Loucy (cell line): ENCODE measurements around the gene XG.

Experiments
- EZH2phosphoT487 ChIP-seq: fragments of 200-600 bp; IDR thresholded peaks from 2 replicates; pipeline ENCODE4 v1.6.1; 2018; ENCODE audit warnings: antibody characterized with exemption, mild to moderate bottlenecking, moderate library complexity, borderline replicate concordance
- TF ChIP-seq, protein P1 (sequence below): fragments of 200-600 bp; sonication (generic); conservative IDR thresholded peaks from 2 replicates; pipeline ENCODE4 v1.5.1; 2014; ENCODE audit warnings: mild to moderate bottlenecking, antibody characterized with exemption, low read length

DNA sequence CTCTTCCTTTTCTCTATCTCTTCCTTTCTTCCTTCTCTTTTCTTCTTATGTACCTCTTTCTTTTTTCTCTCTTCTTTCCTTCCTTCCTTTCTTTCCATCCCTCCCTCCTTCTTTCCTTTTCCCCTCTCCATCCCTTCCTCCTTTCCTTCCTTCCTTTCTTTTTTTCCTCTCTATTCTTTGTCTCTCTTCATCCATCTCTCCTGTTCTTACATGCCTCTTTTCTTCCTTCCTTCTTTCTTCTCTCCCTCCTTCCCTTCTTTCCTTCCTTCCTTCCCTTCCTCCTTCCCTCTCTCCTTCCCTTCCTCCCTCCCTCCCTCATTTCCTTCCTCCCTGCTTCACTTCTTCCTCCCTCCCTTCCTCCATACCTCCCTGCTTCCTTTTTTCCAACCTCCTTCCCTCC is 19.2 kb upstream of the XG start:
- TF ChIP-seq, protein P1, sequence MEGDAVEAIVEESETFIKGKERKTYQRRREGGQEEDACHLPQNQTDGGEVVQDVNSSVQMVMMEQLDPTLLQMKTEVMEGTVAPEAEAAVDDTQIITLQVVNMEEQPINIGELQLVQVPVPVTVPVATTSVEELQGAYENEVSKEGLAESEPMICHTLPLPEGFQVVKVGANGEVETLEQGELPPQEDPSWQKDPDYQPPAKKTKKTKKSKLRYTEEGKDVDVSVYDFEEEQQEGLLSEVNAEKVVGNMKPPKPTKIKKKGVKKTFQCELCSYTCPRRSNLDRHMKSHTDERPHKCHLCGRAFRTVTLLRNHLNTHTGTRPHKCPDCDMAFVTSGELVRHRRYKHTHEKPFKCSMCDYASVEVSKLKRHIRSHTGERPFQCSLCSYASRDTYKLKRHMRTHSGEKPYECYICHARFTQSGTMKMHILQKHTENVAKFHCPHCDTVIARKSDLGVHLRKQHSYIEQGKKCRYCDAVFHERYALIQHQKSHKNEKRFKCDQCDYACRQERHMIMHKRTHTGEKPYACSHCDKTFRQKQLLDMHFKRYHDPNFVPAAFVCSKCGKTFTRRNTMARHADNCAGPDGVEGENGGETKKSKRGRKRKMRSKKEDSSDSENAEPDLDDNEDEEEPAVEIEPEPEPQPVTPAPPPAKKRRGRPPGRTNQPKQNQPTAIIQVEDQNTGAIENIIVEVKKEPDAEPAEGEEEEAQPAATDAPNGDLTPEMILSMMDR: no peak
- TF ChIP-seq EZH2phosphoT487: no peak
